OCI-LY7 (cell line): ENCODE measurements around the gene SLX1A.

Experiments
- CTCF ChIP-seq: fragments of 200-600 bp; sonication (generic); conservative IDR thresholded peaks from 2 replicates; pipeline ENCODE4 v1.5.1; 2014; ENCODE audit warnings: mild to moderate bottlenecking, antibody characterized with exemption, low read length, moderate library complexity, mixed read lengths
- EZH2phosphoT487 ChIP-seq: fragments of 200-600 bp; sonication (generic); IDR thresholded peaks from 2 replicates; pipeline ENCODE4 v1.6.1; 2018; ENCODE audit warnings: low read depth, borderline replicate concordance, mild to moderate bottlenecking, mixed run types, antibody characterized with exemption, low read length, moderate library complexity, mixed read lengths

- TF ChIP-seq CTCF (no peak), EZH2phosphoT487 (no peak)
These were observed 14.5 kb upstream of the SLX1A start for GRCh38 chr16:30179195-30179594.
